ENCODE results near the gene MESP2.

- TF ChIP-seq POLR2AphosphoS5 (IDR thresholded peaks at IDR 0.05; ENCODE audit: low read depth, low read length) (no peak), POLR2A (IDR thresholded peaks at IDR 0.05; ENCODE audit: low read depth, low read length) (no peak)
These were observed 317 bp upstream of the MESP2 start for GRCh38 chr15:89775815-89776214.
